IgD-negative memory B cell (primary cell): ENCODE measurements around the gene ADGRB3. TPM values are rescaled to one million over a fixed set of nuclear protein-coding genes. Genes with fewer than 3 reads are reported as not detected.
"Not testable (repeated sequence)": the region's sequence is repeated elsewhere in the genome, so short reads cannot be mapped to it uniquely, and the experiment has no call there.

Experiments used
- H3K27ac Mint-ChIP-seq, 3 donors: one replicate each; pipeline ENCODE4 v1.8.0; 2020 to 2022; ENCODE audit warnings: mild to moderate bottlenecking in 3 of 3, mixed read lengths in 3 of 3, moderate library complexity in 1 of 3
- H3K27me3 Mint-ChIP-seq: one replicate; pipeline ENCODE4 v1.8.0; 2021; ENCODE audit warnings: mixed read lengths
- H3K36me3 Mint-ChIP-seq: one replicate; pipeline ENCODE4 v1.8.0; 2020; ENCODE audit warnings: mild to moderate bottlenecking, mixed read lengths
- H3K4me1 Mint-ChIP-seq, 3 donors: one replicate each; pipeline ENCODE4 v1.8.0; 2020 to 2022; ENCODE audit warnings: mixed read lengths in 3 of 3, mild to moderate bottlenecking in 1 of 3
- H3K4me3 Mint-ChIP-seq, 4 donors: one replicate each; pipeline ENCODE4 v1.8.0; 2020 to 2022; ENCODE audit warnings: mild to moderate bottlenecking in 4 of 4, mixed read lengths in 4 of 4, moderate library complexity in 3 of 4
- H3K9me3 Mint-ChIP-seq, 3 donors: one replicate each; pipeline ENCODE4 v1.8.0; 2020 to 2021; ENCODE audit warnings: mixed read lengths in 3 of 3, mild to moderate bottlenecking in 1 of 3
- polyA plus RNA-seq: library from polyadenylated mRNA; unstranded; fragments of 300-500 nt; fragmentation: Illumina TruSeq; gene quantifications from one replicate; pipeline ENCODE4 v1.2.3, GENCODE V29; 2021

Gene ADGRB3
- polyA plus RNA-seq, 1 donor from 2014 or later: not detected

DNA sequence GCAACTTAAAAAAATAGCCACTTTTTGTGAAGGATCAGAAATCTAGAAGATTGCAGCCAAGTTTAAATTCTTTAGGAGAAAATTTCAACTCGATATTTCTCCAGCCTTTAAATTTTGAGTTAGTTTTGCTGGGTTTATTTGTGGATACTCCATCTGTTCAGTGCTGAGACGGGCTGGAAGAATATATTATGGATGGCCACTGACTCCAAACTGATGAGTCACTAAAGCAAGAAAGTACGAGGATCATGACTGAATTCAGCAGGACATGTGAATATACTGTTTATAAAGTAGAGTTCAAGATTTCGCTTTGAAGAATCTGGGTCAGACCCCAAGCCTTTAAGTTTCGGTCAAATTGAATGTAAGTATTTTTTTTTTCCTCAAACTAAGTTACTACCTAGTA, 199.5 kb downstream of the ADGRB3 start:
- Mint-ChIP-seq H3K27me3 (no peaks in the 10 kb centered on the region), H3K36me3 (no peaks in the 10 kb centered on the region), H3K4me1 (peaks cover 0 to 2% (median 0%) of the 10 kb centered on the region in 3 donors), H3K27ac (no peak overlapping the region), H3K9me3 (peaks cover 0 to 3% (median 0%) of the 10 kb centered on the region in 3 donors), H3K4me3 (no peak overlapping the region)

DNA sequence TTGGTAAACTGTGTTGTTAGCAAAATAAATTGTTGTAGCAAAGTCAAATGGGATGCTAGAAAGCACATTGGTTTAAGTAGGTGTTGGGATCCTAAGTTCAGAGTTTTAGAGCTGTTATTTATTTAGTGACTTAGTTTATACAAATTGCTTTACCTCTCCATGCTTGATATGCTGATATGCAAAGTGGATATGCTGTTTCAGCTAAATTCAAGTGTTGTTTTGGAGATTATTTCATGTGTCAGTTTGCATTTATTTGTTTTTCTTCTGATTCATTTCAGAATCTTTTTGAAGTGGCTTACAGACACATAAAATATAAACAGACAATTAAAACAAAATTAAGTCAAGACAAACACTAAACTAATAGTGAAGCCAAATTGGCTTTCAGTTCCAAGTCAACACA, 203.5 kb downstream of the ADGRB3 start:
- Mint-ChIP-seq H3K4me1 (no peaks in the 10 kb centered on the region), H3K9me3 (peaks cover 0 to 2% (median under 1%) of the 10 kb centered on the region in 3 donors), H3K27ac (no peak overlapping the region), H3K36me3 (no peaks in the 10 kb centered on the region), H3K27me3 (no peaks in the 10 kb centered on the region), H3K4me3 (no peak overlapping the region)

- peaks cover 0 to 1% (median under 1%) of the 10 kb centered on the region in 3 donors for H3K9me3 Mint-ChIP-seq
- peaks cover 1% of the 10 kb centered on the region for H3K36me3 Mint-ChIP-seq
- H3K4me1 Mint-ChIP-seq: no peaks in the 10 kb centered on the region
These were observed 217.7 kb downstream of the ADGRB3 start for GRCh38 chr6:68852791-68853190.

GRCh38 chr6:68859233-68859632, 224.2 kb downstream of the ADGRB3 start:
- Mint-ChIP-seq H3K9me3 (peaks cover 6 to 13% (median 8%) of the 10 kb centered on the region in 3 donors), H3K4me1 (no peaks in the 10 kb centered on the region), H3K4me3 (no peak overlapping the region), H3K36me3 (peaks cover 3% of the 10 kb centered on the region), H3K27ac (no peak overlapping the region), H3K27me3 (no peaks in the 10 kb centered on the region)

More at GRCh38 chr6:68852791-68853190, 217.7 kb downstream of the ADGRB3 start:
- H3K27ac Mint-ChIP-seq: no peak overlapping the region
- H3K4me3 Mint-ChIP-seq: no peak overlapping the region
- H3K27me3 Mint-ChIP-seq: no peaks in the 10 kb centered on the region

DNA sequence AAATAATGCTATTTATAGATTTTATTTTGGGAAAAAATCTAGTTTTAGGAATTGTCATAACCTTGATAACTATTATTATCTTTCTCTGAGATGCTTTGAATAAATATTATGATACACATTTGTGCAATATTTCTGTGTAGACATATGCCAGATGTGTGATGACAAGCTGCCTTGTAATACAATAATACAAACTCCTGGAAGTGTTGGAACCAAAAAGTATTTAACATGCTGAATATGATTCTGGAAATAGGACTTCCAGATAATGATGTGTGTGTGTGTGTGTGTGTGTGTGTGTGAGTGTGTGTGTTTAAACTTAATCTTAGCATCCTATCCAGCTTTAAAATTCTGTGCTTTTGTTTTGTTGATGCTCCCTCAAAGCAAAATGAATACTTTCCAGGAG, 233.6 kb downstream of the ADGRB3 start:
- Mint-ChIP-seq H3K9me3 (peaks cover 0 to 5% (median 2%) of the 10 kb centered on the region in 3 donors), H3K36me3 (no peaks in the 10 kb centered on the region), H3K4me1 (no peaks in the 10 kb centered on the region), H3K27ac (no peak overlapping the region), H3K27me3 (peaks cover 2% of the 10 kb centered on the region), H3K4me3 (no peak overlapping the region)

DNA sequence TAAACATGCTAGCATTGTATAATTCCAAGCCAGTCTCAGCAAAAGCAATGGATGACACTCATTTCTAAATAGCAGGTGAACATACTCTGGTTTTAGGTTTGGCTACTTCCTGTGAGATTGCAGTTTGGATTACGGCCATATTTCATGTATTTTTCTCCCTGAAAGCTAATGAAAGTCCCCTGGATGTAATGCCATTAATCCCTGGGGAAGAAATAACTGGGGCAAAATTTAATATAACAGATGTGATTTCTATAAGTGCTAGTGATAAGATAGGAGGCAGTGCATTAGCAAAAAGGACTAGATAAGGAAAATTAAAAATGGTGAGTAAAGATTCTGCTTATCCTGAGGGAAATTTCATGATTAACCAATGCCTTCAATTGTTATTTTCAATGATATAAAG, 238.2 kb downstream of the ADGRB3 start:
- no peaks in the 10 kb centered on the region for H3K36me3 Mint-ChIP-seq
- no peaks in the 10 kb centered on the region for H3K4me1 Mint-ChIP-seq
- no peaks in the 10 kb centered on the region for H3K9me3 Mint-ChIP-seq
- no peak overlapping the region for H3K27ac Mint-ChIP-seq
- H3K4me3 Mint-ChIP-seq: no peak overlapping the region
- peaks cover 2% of the 10 kb centered on the region for H3K27me3 Mint-ChIP-seq

DNA sequence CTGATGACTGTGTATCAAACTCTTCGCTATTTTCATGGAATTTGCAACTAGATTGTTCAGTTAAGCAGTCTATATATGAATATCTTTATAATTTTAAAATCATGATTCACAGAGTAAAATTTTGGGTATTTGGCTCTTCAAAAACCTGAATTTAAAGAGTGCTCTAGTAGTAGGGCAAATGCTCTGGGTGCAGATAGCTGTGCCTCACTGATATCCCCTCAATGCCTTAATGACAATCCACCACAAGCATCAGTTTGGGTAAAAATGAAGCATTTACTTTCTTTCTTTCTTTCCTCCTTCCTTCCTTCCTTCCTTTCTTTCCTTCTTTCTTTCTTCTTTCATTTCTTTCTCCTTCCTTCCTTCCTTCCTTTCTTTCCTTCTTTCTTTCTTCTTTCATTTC, 239.7 kb downstream of the ADGRB3 start:
- Mint-ChIP-seq H3K27ac (no peak overlapping the region), H3K27me3 (peaks cover 2% of the 10 kb centered on the region), H3K4me1 (peaks cover 0 to 3% (median 0%) of the 10 kb centered on the region in 3 donors), H3K36me3 (no peaks in the 10 kb centered on the region), H3K9me3 (peaks cover 0 to 2% (median 0%) of the 10 kb centered on the region in 3 donors), H3K4me3 (no peak overlapping the region)

GRCh38 chr6:68875403-68875802, 240.3 kb downstream of the ADGRB3 start:
- Mint-ChIP-seq H3K4me3 (no peak overlapping the region), H3K36me3 (no peaks in the 10 kb centered on the region), H3K9me3 (peaks cover 0 to 2% (median 0%) of the 10 kb centered on the region in 3 donors), H3K27ac (no peak overlapping the region), H3K4me1 (peaks cover 0 to 3% (median 0%) of the 10 kb centered on the region in 3 donors), H3K27me3 (peaks cover 2% of the 10 kb centered on the region)

DNA sequence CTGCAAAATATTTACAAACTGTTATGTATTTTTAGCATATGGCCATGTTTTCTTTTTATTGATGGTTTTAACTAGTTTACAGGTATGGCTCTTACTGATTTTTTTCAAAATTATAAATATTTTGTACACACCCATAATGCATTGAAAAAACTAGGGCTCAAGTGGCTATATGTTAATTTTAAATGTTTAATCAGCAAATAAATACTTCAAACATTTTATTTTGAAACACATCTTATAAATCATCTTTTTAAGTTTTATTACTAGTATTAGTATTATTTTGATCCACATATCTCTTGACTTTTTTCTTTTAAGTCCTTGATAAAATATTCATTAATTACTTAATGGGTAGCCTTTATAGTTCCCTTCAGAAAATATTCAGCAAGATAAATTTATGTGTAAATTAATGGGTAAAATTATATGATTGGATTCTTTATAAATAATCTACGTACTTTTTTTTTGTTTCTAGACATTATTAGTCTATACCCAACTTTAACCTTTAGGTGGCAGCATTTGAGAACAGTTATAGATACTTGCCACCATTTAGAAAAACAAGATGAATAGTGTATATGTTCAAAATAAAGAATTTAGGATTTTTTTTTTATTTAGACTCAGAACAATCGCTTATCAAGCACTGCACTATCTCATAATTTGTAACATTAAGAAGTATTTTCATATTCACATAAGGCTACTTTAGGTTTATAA, 241.9 kb downstream of the ADGRB3 start:
- H3K27ac Mint-ChIP-seq: no peak overlapping the region
- H3K36me3 Mint-ChIP-seq: no peaks in the 10 kb centered on the region
- peaks cover 2% of the 10 kb centered on the region for H3K27me3 Mint-ChIP-seq
- peaks cover 0 to 3% (median 0%) of the 10 kb centered on the region in 3 donors for H3K4me1 Mint-ChIP-seq
- H3K9me3 Mint-ChIP-seq: peaks cover 0 to 2% (median 0%) of the 10 kb centered on the region in 3 donors
- no peak overlapping the region for H3K4me3 Mint-ChIP-seq

GRCh38 chr6:68880050-68880813, 245.2 kb downstream of the ADGRB3 start:
- H3K27me3 Mint-ChIP-seq: no peaks in the 10 kb centered on the region
- H3K4me3 Mint-ChIP-seq: no peak overlapping the region
- no peak overlapping the region for H3K27ac Mint-ChIP-seq
- peaks cover 0 to 3% (median 0%) of the 10 kb centered on the region in 3 donors for H3K4me1 Mint-ChIP-seq
- H3K36me3 Mint-ChIP-seq: no peaks in the 10 kb centered on the region
- H3K9me3 Mint-ChIP-seq: peaks cover 0 to 2% (median 0%) of the 10 kb centered on the region in 3 donors

- H3K9me3 Mint-ChIP-seq, H3K4me1 Mint-ChIP-seq, H3K27me3 Mint-ChIP-seq, H3K4me3 Mint-ChIP-seq, H3K36me3 Mint-ChIP-seq, H3K27ac Mint-ChIP-seq: not testable (repeated sequence)
These were observed 248.2 kb downstream of the ADGRB3 start for GRCh38 chr6:68883325-68883724.

DNA sequence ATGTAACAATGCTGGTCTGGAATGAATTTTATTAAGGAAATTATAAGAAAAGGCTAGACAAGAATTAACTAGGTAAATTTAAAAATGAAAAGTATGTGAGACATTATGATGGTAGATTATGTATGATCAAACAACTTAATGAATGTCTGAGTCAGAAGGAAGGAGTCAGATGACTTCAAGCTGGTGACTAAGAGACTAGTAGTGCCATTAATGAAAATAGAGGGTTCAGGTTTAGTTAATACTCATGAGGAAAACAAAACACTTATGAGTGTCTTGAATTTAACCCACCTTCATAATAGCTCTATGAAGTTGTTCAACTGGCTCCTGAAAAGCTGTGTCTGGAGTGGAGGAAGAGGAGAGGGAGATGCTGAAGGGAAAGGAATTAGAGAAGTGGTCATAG, 256.3 kb downstream of the ADGRB3 start:
- no peak overlapping the region for H3K4me3 Mint-ChIP-seq
- H3K9me3 Mint-ChIP-seq: peaks cover 0 to 2% (median 0%) of the 10 kb centered on the region in 3 donors
- no peaks in the 10 kb centered on the region for H3K36me3 Mint-ChIP-seq
- H3K27ac Mint-ChIP-seq: no peak overlapping the region
- H3K27me3 Mint-ChIP-seq: no peaks in the 10 kb centered on the region
- no peaks in the 10 kb centered on the region for H3K4me1 Mint-ChIP-seq

DNA sequence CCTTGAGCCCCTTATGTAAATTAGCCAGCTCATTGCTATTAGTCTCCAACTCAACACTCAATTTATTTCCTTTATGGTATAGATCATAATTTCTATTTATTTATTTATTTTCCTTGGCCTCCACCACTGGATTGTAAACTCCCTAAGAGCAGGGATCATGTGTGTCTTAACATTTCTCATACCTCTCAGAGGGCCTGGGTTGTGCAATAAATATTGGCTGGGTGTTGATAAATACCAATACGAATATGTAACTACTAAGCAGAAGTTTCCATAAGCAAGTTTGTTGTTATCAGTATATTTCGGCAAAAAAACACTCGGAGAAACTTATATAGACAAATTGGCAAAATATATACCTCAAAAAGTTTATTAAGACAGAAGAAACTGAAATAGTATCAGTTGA, 257.4 kb downstream of the ADGRB3 start:
- Mint-ChIP-seq H3K4me1 (peaks cover 0 to 3% (median 0%) of the 10 kb centered on the region in 3 donors), H3K27ac (no peak overlapping the region), H3K36me3 (no peaks in the 10 kb centered on the region), H3K27me3 (no peaks in the 10 kb centered on the region), H3K9me3 (peaks cover 0 to 3% (median 0%) of the 10 kb centered on the region in 3 donors), H3K4me3 (no peak overlapping the region)

DNA sequence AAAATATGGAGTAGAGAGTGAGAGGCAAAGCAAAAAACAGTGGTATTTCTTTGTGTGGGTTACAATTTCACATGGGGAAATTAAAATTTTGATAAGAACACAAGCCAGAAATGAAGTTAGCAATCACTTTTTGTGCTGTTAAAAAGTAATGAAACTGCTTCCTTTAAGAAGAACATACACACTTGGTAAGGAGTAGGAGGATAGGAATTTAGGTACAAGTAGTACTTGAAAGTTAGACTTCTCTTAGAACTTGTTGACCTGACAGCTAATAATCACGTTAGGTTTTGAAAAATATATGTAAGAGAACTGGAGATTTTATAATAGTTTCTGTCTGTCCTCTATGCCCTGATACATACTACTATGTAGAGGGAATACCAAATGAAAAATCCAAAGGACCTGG, 260.8 kb downstream of the ADGRB3 start:
- Mint-ChIP-seq H3K27ac (no peak overlapping the region), H3K27me3 (no peaks in the 10 kb centered on the region), H3K9me3 (peaks cover 0 to 3% (median 0%) of the 10 kb centered on the region in 3 donors), H3K4me1 (peaks cover 0 to 3% (median 0%) of the 10 kb centered on the region in 3 donors), H3K4me3 (no peak overlapping the region), H3K36me3 (no peaks in the 10 kb centered on the region)

- no peak overlapping the region for H3K4me3 Mint-ChIP-seq
These were observed 266.0 kb downstream of the ADGRB3 start for GRCh38 chr6:68901044-68901443.

More at GRCh38 chr6:68901044-68901443, 266.0 kb downstream of the ADGRB3 start:
- no peak overlapping the region for H3K27ac Mint-ChIP-seq
- no peaks in the 10 kb centered on the region for H3K27me3 Mint-ChIP-seq
- H3K9me3 Mint-ChIP-seq: peaks cover 0 to 1% (median 0%) of the 10 kb centered on the region in 3 donors
- no peaks in the 10 kb centered on the region for H3K36me3 Mint-ChIP-seq
- peaks cover 0 to 3% (median 0%) of the 10 kb centered on the region in 3 donors for H3K4me1 Mint-ChIP-seq
